ENCODE data around the gene ERN2.

The ERN2 gene

DNA sequence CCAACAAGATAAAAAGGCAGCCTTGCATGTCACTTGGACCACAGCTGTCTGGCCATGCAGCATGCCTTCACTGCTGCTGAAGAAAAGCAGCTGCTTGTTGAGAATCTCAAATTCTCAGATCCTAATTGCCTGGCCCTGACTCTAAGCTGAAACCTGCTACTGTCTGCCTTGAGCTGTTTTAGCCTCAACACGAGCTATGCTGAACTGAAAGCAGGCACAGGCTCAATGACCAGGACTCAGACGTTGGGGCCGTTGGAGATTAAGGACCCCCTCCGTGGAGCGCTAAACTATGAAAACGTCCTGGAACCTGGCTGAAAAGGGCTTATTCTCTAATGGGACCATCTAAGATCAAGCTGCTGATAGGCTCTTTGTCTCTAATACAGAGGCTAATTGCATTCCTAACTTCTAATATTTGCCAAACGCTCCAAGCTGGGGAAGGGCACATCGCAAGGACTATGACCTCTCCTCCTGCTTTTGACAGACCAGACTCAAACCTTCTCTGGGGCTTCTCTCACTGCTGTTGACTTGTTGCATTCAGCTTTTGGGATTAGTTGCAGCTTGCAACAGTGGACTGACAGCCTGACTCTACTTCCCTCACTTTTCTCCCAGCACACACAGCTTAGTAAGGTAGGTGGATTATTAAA lies 38.9 kb downstream of the ERN2 start:
- TF ChIP-seq, protein P1, sequence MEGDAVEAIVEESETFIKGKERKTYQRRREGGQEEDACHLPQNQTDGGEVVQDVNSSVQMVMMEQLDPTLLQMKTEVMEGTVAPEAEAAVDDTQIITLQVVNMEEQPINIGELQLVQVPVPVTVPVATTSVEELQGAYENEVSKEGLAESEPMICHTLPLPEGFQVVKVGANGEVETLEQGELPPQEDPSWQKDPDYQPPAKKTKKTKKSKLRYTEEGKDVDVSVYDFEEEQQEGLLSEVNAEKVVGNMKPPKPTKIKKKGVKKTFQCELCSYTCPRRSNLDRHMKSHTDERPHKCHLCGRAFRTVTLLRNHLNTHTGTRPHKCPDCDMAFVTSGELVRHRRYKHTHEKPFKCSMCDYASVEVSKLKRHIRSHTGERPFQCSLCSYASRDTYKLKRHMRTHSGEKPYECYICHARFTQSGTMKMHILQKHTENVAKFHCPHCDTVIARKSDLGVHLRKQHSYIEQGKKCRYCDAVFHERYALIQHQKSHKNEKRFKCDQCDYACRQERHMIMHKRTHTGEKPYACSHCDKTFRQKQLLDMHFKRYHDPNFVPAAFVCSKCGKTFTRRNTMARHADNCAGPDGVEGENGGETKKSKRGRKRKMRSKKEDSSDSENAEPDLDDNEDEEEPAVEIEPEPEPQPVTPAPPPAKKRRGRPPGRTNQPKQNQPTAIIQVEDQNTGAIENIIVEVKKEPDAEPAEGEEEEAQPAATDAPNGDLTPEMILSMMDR (conservative IDR thresholded peaks at IDR 0.05; ENCODE audit: low read length) = no peak
- no peak overlapping the region for H3K4me3 ChIP-seq (ENCODE audit: low read length)
- DNase-seq (ENCODE audit: low read depth) = no peak

- TF ChIP-seq, protein P1 (conservative IDR thresholded peaks at IDR 0.05; ENCODE audit: low read length) = peak; percentile 10; the same call in 1 of the 2 replicates
- DNase-seq (ENCODE audit: low read depth) = peak; percentile 86
- no peak overlapping the region for H3K4me3 ChIP-seq (ENCODE audit: low read length)
Measured at GRCh38 chr16:23670137-23670776, 42.8 kb downstream of the ERN2 start.

GRCh38 chr16:23668873-23669272 lies 44.1 kb downstream of the ERN2 start:
- TF ChIP-seq, protein P1 (conservative IDR thresholded peaks at IDR 0.05; ENCODE audit: low read length) = no peak
- no peak overlapping the region for H3K4me3 ChIP-seq (ENCODE audit: low read length)
- DNase-seq (ENCODE audit: low read depth) = no peak

GRCh38 chr16:23668225-23668624 lies 44.8 kb downstream of the ERN2 start:
- no peak overlapping the region for H3K4me3 ChIP-seq (ENCODE audit: low read length)
- DNase-seq (ENCODE audit: low read depth) = no peak
- TF ChIP-seq, protein P1 (conservative IDR thresholded peaks at IDR 0.05; ENCODE audit: low read length) = no peak

DNA sequence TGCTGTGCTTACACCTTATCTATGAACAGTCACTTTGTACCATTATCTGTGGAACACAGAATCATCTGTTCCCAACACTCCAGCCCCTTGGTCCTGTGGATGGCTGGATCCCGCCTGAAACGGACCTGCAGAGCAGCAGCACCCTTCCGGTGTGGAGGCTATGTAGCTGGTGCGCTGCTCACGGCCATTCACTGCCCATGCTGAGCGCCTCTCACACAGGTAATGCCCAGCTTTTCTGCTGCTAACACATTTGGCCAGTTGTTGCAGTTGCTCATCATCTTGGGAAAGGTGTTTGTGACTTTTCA lies 45.7 kb downstream of the ERN2 start:
- H3K4me3 ChIP-seq (ENCODE audit: low read length) = no peak overlapping the region
- no peak for DNase-seq (ENCODE audit: low read depth)
- TF ChIP-seq, protein P1 (conservative IDR thresholded peaks at IDR 0.05; ENCODE audit: low read length) = no peak

- no peak for DNase-seq (ENCODE audit: low read depth)
- no peak overlapping the region for H3K4me3 ChIP-seq (ENCODE audit: low read length)
- TF ChIP-seq, protein P1 (conservative IDR thresholded peaks at IDR 0.05; ENCODE audit: low read length) = no peak
Measured at GRCh38 chr16:23666571-23667354, 46.3 kb downstream of the ERN2 start.
